Loucy (cell line): Measurements from ENCODE around the gene ISOC1.

ENCODE experiments used
- H2AFZ ChIP-seq: fragments of 200-600 bp; sonication (generic); 2 replicates; pipeline ENCODE4 v1.6.0; 2016; ENCODE audit warnings: antibody characterized with exemption, mild to moderate bottlenecking, low read length, moderate library complexity
- H3F3A ChIP-seq: fragments of 200-600 bp; 2 replicates; pipeline ENCODE4 v1.6.0; 2016; ENCODE audit warnings: antibody characterized with exemption, low read depth, mild to moderate bottlenecking
- H3K27me3 ChIP-seq: fragments of 200-600 bp; sonication (generic); 2 replicates; pipeline ENCODE4 v1.6.1; 2014; ENCODE audit warnings: low read length, mild to moderate bottlenecking; ENCODE audit not compliant: insufficient read depth, poor library complexity, severe bottlenecking
- H3K36me3 ChIP-seq: fragments of 200-600 bp; sonication (generic); 2 replicates; pipeline ENCODE4 v1.6.1; 2016; ENCODE audit warnings: low read length; ENCODE audit not compliant: insufficient read depth
- H3K4me1 ChIP-seq: fragments of 200-600 bp; sonication (generic); 2 replicates; pipeline ENCODE4 v1.5.1; 2014; ENCODE audit warnings: low read length, mild to moderate bottlenecking; ENCODE audit not compliant: insufficient read depth, poor library complexity, severe bottlenecking
- H3K4me2 ChIP-seq: fragments of 200-600 bp; sonication (generic); 2 replicates; pipeline ENCODE4 v1.6.0; 2014; ENCODE audit warnings: antibody characterized with exemption, low read length, low read depth, mild to moderate bottlenecking; ENCODE audit not compliant: poor library complexity, severe bottlenecking
- H3K4me3 ChIP-seq: fragments of 200-600 bp; sonication (generic); 2 replicates; pipeline ENCODE4 v1.5.1; 2014; ENCODE audit warnings: low read length, mild to moderate bottlenecking, mixed read lengths; ENCODE audit not compliant: poor library complexity, severe bottlenecking
- H3K79me2 ChIP-seq: fragments of 200-600 bp; sonication (generic); 2 replicates; pipeline ENCODE4 v1.6.1; 2014; ENCODE audit warnings: low read length; ENCODE audit not compliant: insufficient read depth
- H3K9ac ChIP-seq: fragments of 200-600 bp; sonication (generic); 2 replicates; pipeline ENCODE4 v1.6.0; 2014; ENCODE audit warnings: mild to moderate bottlenecking, low read depth, low read length, moderate library complexity; ENCODE audit not compliant: poor library complexity, severe bottlenecking
- H3K9me2 ChIP-seq: fragments of 200-600 bp; sonication (generic); replicated peaks from 2 replicates; pipeline ENCODE4 v1.6.1; 2016; ENCODE audit warnings: low read depth, low read length, mixed read lengths
- H3K9me3 ChIP-seq: fragments of 200-600 bp; sonication (generic); 2 replicates; pipeline ENCODE4 v1.6.1; 2014; ENCODE audit warnings: mild to moderate bottlenecking, antibody characterized with exemption, low read length, low read depth; ENCODE audit not compliant: insufficient read depth
- H4K20me1 ChIP-seq: fragments of 200-600 bp; sonication (generic); 2 replicates; pipeline ENCODE4 v1.6.0; 2014; ENCODE audit warnings: antibody characterized with exemption, low read length, mild to moderate bottlenecking; ENCODE audit not compliant: insufficient read depth, poor library complexity, severe bottlenecking
- EZH2phosphoT487 ChIP-seq: fragments of 200-600 bp; IDR thresholded peaks from 2 replicates; pipeline ENCODE4 v1.6.1; 2018; ENCODE audit warnings: antibody characterized with exemption, mild to moderate bottlenecking, moderate library complexity, borderline replicate concordance
- TF ChIP-seq, protein P1 (sequence below): fragments of 200-600 bp; sonication (generic); conservative IDR thresholded peaks from 2 replicates; pipeline ENCODE4 v1.5.1; 2014; ENCODE audit warnings: mild to moderate bottlenecking, antibody characterized with exemption, low read length

Gene ISOC1

DNA sequence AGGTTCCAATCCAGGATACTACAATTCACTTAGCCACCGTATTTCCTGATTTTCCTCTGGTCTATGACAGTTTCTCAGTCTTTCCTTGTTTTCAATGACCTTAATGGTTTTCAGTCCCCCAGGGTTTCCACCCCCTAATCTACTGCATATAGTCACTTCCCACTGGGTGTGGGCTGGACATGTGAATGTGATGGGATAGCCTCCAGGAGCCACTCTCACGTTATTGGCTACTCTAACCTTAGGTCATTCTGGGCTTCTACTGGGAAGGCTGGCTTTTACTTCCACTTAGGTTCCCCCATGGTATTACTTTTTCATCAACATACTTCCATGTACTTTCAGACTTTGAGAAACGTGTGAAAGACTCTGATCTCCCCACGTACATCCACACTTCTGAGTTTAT, 46.5 kb downstream of the ISOC1 start:
- no peaks in the 10 kb centered on the region for H3K27me3 ChIP-seq
- peaks cover 11% of the 10 kb centered on the region for H3K4me1 ChIP-seq
- H3K9me2 ChIP-seq: no peaks in the 10 kb centered on the region
- H3K9ac ChIP-seq: no peak overlapping the region
- H3K79me2 ChIP-seq: no peaks in the 10 kb centered on the region
- TF ChIP-seq EZH2phosphoT487: no peak
- TF ChIP-seq, protein P1, sequence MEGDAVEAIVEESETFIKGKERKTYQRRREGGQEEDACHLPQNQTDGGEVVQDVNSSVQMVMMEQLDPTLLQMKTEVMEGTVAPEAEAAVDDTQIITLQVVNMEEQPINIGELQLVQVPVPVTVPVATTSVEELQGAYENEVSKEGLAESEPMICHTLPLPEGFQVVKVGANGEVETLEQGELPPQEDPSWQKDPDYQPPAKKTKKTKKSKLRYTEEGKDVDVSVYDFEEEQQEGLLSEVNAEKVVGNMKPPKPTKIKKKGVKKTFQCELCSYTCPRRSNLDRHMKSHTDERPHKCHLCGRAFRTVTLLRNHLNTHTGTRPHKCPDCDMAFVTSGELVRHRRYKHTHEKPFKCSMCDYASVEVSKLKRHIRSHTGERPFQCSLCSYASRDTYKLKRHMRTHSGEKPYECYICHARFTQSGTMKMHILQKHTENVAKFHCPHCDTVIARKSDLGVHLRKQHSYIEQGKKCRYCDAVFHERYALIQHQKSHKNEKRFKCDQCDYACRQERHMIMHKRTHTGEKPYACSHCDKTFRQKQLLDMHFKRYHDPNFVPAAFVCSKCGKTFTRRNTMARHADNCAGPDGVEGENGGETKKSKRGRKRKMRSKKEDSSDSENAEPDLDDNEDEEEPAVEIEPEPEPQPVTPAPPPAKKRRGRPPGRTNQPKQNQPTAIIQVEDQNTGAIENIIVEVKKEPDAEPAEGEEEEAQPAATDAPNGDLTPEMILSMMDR: no peak
- H3K4me3 ChIP-seq: no peak overlapping the region
- no peaks in the 10 kb centered on the region for H3F3A ChIP-seq
- H2AFZ ChIP-seq: no peak overlapping the region
- H3K4me2 ChIP-seq: no peak overlapping the region
- no peaks in the 10 kb centered on the region for H4K20me1 ChIP-seq
- no peaks in the 10 kb centered on the region for H3K36me3 ChIP-seq
- no peaks in the 10 kb centered on the region for H3K9me3 ChIP-seq

DNA sequence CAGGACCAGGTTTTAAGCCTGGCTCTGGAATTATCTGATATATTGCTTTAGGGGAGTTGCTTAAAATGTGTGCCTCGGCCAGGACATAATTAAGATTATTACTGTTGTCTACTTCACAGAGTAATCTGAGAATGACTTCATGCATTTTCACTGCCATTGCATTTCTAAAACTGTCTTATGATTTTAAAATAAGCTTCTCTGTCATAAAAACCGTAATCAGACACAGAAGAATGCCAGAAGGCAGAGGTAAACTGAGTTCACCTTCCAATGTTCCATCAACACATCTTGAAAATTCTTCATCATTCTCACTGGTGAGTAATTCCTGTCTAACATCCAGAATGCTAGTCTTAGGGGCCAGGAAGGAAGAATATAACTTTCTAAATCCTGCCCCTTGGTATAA, 47.1 kb downstream of the ISOC1 start:
- Histone ChIP-seq H3K9me2 (no peaks in the 10 kb centered on the region), H3K27me3 (no peaks in the 10 kb centered on the region), H3F3A (no peaks in the 10 kb centered on the region), H2AFZ (no peak overlapping the region), H3K4me1 (peaks cover 11% of the 10 kb centered on the region), H3K4me3 (no peak overlapping the region), H3K79me2 (no peaks in the 10 kb centered on the region), H3K9me3 (no peaks in the 10 kb centered on the region), H3K36me3 (no peaks in the 10 kb centered on the region), H3K4me2 (no peak overlapping the region), H4K20me1 (no peaks in the 10 kb centered on the region), H3K9ac (no peak overlapping the region)
- TF ChIP-seq, protein P1: no peak
- no peak for TF ChIP-seq EZH2phosphoT487

DNA sequence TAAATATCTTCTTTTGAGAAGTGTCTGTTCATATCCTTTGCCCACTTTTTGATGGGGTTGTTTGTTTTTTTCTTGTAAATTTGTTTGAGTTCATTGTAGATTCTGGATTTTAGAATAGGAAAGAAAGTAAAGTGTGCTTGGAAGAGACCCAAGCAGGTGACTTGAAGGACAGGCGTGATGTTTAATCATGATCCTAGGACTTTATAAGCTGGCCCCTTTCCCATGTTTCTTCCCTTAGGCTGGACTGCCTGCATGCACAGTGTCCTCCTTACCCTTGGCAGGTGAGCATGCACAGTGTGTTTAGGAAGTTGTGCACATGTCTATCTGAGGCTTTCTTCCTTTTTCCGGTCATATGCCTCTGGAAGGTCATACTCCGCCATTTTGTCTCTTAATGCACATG, 61.3 kb downstream of the ISOC1 start:
- H2AFZ ChIP-seq: no peak overlapping the region
- no peaks in the 10 kb centered on the region for H3F3A ChIP-seq
- no peak overlapping the region for H3K4me2 ChIP-seq
- no peak overlapping the region for H3K4me3 ChIP-seq
- no peaks in the 10 kb centered on the region for H4K20me1 ChIP-seq
- H3K36me3 ChIP-seq: no peaks in the 10 kb centered on the region
- no peaks in the 10 kb centered on the region for H3K9me2 ChIP-seq
- no peaks in the 10 kb centered on the region for H3K79me2 ChIP-seq
- H3K27me3 ChIP-seq: no peaks in the 10 kb centered on the region
- H3K9me3 ChIP-seq: no peaks in the 10 kb centered on the region
- H3K9ac ChIP-seq: no peak overlapping the region
- H3K4me1 ChIP-seq: no peaks in the 10 kb centered on the region
- TF ChIP-seq EZH2phosphoT487: no peak
- TF ChIP-seq, protein P1: no peak
